ENCODE data around the gene HPS1.

HPS1 gene

DNA sequence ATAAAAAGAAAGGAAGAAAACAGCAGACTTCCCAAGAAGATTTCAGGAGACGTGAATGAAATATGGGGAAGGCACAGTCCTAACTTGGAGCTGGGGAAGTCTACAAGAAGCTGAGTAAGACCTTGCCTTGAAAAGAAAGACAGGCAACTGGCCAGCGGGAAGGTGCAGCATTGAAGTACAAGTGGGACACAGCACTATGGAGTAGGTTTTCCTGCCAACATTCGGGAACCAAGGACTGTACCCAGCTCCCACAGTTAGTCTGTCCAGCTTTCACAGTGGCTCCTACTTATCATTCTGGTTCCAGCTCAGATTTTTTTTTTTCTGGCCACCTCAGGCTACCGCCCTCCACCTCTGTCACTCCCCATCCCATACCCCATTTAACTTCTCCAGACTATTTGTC, 10.0 kb downstream of the HPS1 start:
- no peaks in the 10 kb centered on the region for H3K27me3 ChIP-seq (ENCODE audit: control insufficient read depth, low read length)
- H3K79me2 ChIP-seq (ENCODE audit: control insufficient read depth, low read length): no peaks in the 10 kb centered on the region
- no peaks in the 10 kb centered on the region for H3F3A ChIP-seq (ENCODE audit: control insufficient read depth, insufficient read depth)
- H3K4me1 ChIP-seq (ENCODE audit: control insufficient read depth, low read length): no peaks in the 10 kb centered on the region
- H4K20me1 ChIP-seq (ENCODE audit: control insufficient read depth, insufficient read depth, low read depth, low read length): no peaks in the 10 kb centered on the region
- H3K4me3 ChIP-seq (ENCODE audit: low read length): no peak overlapping the region
- H3K36me3 ChIP-seq (ENCODE audit: control insufficient read depth, low read length): peaks cover 69% of the 10 kb centered on the region
- H3K9me2 ChIP-seq (replicated peaks; ENCODE audit: control insufficient read depth, low read length): no peaks in the 10 kb centered on the region
- no peaks in the 10 kb centered on the region for H3K9me3 ChIP-seq (ENCODE audit: control insufficient read depth, insufficient read depth, low read length)
- no peak overlapping the region for H3K4me2 ChIP-seq (ENCODE audit: low read length)
- no peak overlapping the region for H3K27ac ChIP-seq (ENCODE audit: low read depth, low read length)
- TF ChIP-seq, protein P1, sequence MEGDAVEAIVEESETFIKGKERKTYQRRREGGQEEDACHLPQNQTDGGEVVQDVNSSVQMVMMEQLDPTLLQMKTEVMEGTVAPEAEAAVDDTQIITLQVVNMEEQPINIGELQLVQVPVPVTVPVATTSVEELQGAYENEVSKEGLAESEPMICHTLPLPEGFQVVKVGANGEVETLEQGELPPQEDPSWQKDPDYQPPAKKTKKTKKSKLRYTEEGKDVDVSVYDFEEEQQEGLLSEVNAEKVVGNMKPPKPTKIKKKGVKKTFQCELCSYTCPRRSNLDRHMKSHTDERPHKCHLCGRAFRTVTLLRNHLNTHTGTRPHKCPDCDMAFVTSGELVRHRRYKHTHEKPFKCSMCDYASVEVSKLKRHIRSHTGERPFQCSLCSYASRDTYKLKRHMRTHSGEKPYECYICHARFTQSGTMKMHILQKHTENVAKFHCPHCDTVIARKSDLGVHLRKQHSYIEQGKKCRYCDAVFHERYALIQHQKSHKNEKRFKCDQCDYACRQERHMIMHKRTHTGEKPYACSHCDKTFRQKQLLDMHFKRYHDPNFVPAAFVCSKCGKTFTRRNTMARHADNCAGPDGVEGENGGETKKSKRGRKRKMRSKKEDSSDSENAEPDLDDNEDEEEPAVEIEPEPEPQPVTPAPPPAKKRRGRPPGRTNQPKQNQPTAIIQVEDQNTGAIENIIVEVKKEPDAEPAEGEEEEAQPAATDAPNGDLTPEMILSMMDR (IDR thresholded peaks at IDR 0.05; ENCODE audit: low read depth, low read length, poor library complexity, severe bottlenecking): no peak
- TF ChIP-seq EZH2phosphoT487 (IDR thresholded peaks at IDR 0.05; ENCODE audit: borderline replicate concordance, low read length): no peak

- Histone ChIP-seq H3K27me3 (ENCODE audit: control insufficient read depth, low read length) (no peaks in the 10 kb centered on the region), H3K79me2 (ENCODE audit: control insufficient read depth, low read length) (no peaks in the 10 kb centered on the region), H3K9me2 (replicated peaks; ENCODE audit: control insufficient read depth, low read length) (no peaks in the 10 kb centered on the region), H3K4me3 (ENCODE audit: low read length) (no peak overlapping the region), H3K9me3 (ENCODE audit: control insufficient read depth, insufficient read depth, low read length) (no peaks in the 10 kb centered on the region), H3K36me3 (ENCODE audit: control insufficient read depth, low read length) (peaks cover 64% of the 10 kb centered on the region), H3K27ac (ENCODE audit: low read depth, low read length) (no peak overlapping the region), H4K20me1 (ENCODE audit: control insufficient read depth, insufficient read depth, low read depth, low read length) (no peaks in the 10 kb centered on the region), H3K4me1 (ENCODE audit: control insufficient read depth, low read length) (no peaks in the 10 kb centered on the region), H3K4me2 (ENCODE audit: low read length) (no peak overlapping the region), H3F3A (ENCODE audit: control insufficient read depth, insufficient read depth) (no peaks in the 10 kb centered on the region)
- TF ChIP-seq, protein P1 (IDR thresholded peaks at IDR 0.05; ENCODE audit: low read depth, low read length, poor library complexity, severe bottlenecking): no peak
- no peak for TF ChIP-seq EZH2phosphoT487 (IDR thresholded peaks at IDR 0.05; ENCODE audit: borderline replicate concordance, low read length)
Measured at GRCh38 chr10:98435178-98435577, 11.6 kb downstream of the HPS1 start.

GRCh38 chr10:98433881-98434732, 12.6 kb downstream of the HPS1 start:
- Histone ChIP-seq H3K9me3 (ENCODE audit: control insufficient read depth, insufficient read depth, low read length) (no peaks in the 10 kb centered on the region), H3K4me1 (ENCODE audit: control insufficient read depth, low read length) (no peaks in the 10 kb centered on the region), H3K4me3 (ENCODE audit: low read length) (no peak overlapping the region), H3K36me3 (ENCODE audit: control insufficient read depth, low read length) (peaks cover 59% of the 10 kb centered on the region), H3K9me2 (replicated peaks; ENCODE audit: control insufficient read depth, low read length) (no peaks in the 10 kb centered on the region), H3K79me2 (ENCODE audit: control insufficient read depth, low read length) (no peaks in the 10 kb centered on the region), H4K20me1 (ENCODE audit: control insufficient read depth, insufficient read depth, low read depth, low read length) (no peaks in the 10 kb centered on the region), H3K27ac (ENCODE audit: low read depth, low read length) (no peak overlapping the region), H3K4me2 (ENCODE audit: low read length) (no peak overlapping the region), H3K27me3 (ENCODE audit: control insufficient read depth, low read length) (no peaks in the 10 kb centered on the region), H3F3A (ENCODE audit: control insufficient read depth, insufficient read depth) (no peaks in the 10 kb centered on the region)
- TF ChIP-seq, protein P1 (IDR thresholded peaks at IDR 0.05; ENCODE audit: low read depth, low read length, poor library complexity, severe bottlenecking): no peak
- no peak for TF ChIP-seq EZH2phosphoT487 (IDR thresholded peaks at IDR 0.05; ENCODE audit: borderline replicate concordance, low read length)

Measured in DOHH2 (cell line).